ENCODE data around the gene RPL3.

Gene RPL3

DNA sequence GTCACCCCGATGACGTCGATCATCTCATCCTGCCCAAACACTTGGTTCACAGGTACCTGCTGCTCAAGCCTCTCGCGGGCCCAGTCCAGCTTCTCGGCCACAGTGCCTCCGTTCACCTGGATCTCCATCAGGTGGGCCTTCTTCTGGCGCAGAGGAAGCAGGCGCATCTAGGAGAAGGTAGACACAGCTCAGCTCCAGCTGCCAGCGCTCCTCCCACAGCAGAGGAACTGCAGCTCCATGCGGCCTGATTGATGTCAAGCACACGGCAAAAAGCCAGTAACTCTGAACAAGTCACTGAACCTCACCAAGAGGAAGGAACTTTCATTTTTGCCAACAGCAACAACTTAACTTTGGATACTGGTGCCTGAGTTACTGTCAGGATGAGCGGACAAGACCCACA, 4.0 kb downstream of the RPL3 start:
- H3K4me1 Mint-ChIP-seq (ENCODE audit: low read depth), result peaks cover 51% of the 10 kb centered on the region
- peak overlapping the region; percentile 99 for H3K27ac Mint-ChIP-seq
- no peak for DNase-seq
- H3K27me3 Mint-ChIP-seq, result no peaks in the 10 kb centered on the region
- no peaks in the 10 kb centered on the region for H3K9me3 Mint-ChIP-seq
- peaks cover 93% of the 10 kb centered on the region for H3K36me3 Mint-ChIP-seq (ENCODE audit: low read depth)
- peak overlapping the region; percentile 99 for H3K4me3 Mint-ChIP-seq

- peak; percentile 41 for DNase-seq
- Mint-ChIP-seq H3K4me1 (ENCODE audit: low read depth) (peaks cover 59% of the 10 kb centered on the region), H3K36me3 (ENCODE audit: low read depth) (peaks cover 85% of the 10 kb centered on the region), H3K4me3 (peak overlapping the region; percentile 99), H3K27me3 (no peaks in the 10 kb centered on the region), H3K9me3 (no peaks in the 10 kb centered on the region), H3K27ac (peak overlapping the region; percentile 99)
Measured at GRCh38 chr22:39314251-39314971, 5.0 kb downstream of the RPL3 start.

DNA sequence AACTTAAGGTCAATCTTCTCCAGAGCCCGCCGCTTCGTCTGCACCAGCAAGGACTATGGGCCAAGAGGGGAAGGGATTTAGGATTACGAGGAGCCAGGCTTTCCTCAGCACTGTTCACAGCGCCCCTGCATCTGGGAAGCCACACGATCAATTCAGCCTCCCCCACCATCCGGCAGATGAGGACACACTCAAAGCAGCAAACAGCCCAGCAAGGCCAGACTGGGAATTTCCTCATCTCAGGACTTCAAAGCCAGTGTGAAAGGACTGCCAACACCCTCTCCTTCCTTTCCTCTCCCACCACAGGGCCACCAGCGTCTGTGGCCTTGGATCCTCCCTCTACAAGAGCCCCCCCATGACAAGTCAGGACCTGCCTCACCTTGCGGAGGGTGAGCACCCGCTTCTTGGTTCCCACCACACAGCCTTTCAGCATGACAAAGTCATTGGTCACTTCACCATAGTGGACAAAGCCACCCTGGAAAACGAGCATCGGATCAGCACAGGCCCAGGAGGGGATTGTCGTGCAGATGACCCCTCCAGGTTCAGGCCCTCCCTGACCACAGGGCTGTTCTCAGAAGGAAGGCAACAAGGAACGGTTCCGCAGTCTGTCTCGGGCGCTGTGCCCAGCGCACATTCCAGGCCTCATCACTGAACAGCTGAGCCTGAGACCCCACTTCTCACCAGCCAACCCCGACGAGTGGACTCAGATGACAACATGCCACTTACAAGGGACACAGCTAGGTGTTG, 6.0 kb downstream of the RPL3 start:
- Mint-ChIP-seq H3K36me3 (ENCODE audit: low read depth) (peaks cover 79% of the 10 kb centered on the region), H3K27me3 (no peaks in the 10 kb centered on the region), H3K9me3 (no peaks in the 10 kb centered on the region), H3K27ac (peak overlapping the region; percentile 88), H3K4me1 (ENCODE audit: low read depth) (peaks cover 68% of the 10 kb centered on the region), H3K4me3 (peak overlapping the region; percentile 99)
- no peak for DNase-seq

DNA sequence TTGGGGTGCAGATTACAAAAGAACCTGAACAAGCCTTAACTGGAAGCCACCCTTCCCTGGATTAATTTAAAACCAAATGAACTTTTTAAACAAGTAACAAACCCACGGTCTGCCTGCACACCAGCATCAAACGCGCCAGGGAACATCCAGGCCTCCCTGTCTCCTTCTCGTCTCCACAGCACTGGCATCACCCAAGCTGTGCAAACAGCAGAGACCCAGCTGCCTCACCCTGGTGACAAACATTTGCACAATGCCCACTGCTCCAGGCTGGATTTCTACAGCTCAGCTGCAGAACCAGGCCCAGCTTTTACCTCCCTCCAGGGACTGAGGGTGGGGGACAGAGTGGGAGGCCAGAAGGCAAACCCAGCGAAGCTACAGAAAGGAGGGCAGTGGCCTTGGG, 7.0 kb downstream of the RPL3 start:
- Mint-ChIP-seq H3K36me3 (ENCODE audit: low read depth) (peaks cover 69% of the 10 kb centered on the region), H3K4me3 (peak overlapping the region; percentile 99), H3K9me3 (no peaks in the 10 kb centered on the region), H3K27ac (peak overlapping the region; percentile 88), H3K27me3 (no peaks in the 10 kb centered on the region), H3K4me1 (ENCODE audit: low read depth) (peaks cover 68% of the 10 kb centered on the region)
- peak; percentile 52 for DNase-seq

- DNase-seq, result peak; percentile 72
- Mint-ChIP-seq H3K27me3 (no peaks in the 10 kb centered on the region), H3K4me3 (peak overlapping the region; percentile 99), H3K36me3 (ENCODE audit: low read depth) (peaks cover 63% of the 10 kb centered on the region), H3K4me1 (ENCODE audit: low read depth) (peaks cover 62% of the 10 kb centered on the region), H3K27ac (peak overlapping the region; percentile 88), H3K9me3 (no peaks in the 10 kb centered on the region)
Measured at GRCh38 chr22:39311592-39312400, 7.6 kb downstream of the RPL3 start.

DNA sequence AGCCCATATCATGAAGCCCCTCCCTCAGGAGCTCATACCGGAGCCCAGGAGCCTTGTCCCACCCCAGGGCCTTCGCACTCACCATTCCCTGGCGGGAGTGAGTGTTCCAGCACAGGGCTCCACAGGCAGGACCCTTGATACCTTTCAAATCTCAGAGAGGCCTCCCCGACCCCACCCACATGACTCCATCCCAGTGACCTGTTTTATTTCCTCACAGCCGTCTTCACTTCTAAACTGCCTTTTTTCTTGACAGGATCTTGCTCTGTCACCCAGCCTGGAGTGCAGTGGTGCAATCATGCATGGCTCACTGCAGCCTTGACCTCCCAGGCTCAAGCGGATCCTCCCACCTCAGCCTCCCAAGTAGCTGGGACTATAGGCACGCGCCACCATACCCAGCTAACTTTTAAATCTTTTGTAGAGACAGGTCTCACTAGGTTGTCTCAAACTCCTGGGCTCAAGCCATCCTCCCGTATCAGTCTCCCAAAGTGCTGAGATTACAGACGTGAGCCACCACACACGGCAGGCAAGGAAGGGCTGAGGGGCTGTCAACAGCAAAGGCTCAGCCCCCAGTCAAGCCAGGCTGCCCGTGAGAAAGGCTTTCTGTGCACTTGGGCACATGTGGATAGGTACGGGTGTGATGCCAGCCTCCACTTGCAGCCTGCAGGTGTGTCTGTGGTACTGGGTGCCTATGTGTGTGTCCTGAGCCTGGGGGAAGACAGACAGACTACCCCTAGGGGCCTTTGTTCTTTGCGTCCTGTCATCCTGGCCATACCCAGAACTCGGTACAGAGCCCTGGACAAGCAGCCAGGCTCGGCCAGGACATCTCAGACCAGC, 9.3 kb downstream of the RPL3 start:
- Mint-ChIP-seq H3K4me1 (ENCODE audit: low read depth) (peaks cover 46% of the 10 kb centered on the region), H3K4me3 (peak overlapping the region; percentile 51), H3K9me3 (no peaks in the 10 kb centered on the region), H3K27ac (peak overlapping the region; percentile 88), H3K36me3 (ENCODE audit: low read depth) (peaks cover 46% of the 10 kb centered on the region), H3K27me3 (no peaks in the 10 kb centered on the region)
- no peak for DNase-seq

DNA sequence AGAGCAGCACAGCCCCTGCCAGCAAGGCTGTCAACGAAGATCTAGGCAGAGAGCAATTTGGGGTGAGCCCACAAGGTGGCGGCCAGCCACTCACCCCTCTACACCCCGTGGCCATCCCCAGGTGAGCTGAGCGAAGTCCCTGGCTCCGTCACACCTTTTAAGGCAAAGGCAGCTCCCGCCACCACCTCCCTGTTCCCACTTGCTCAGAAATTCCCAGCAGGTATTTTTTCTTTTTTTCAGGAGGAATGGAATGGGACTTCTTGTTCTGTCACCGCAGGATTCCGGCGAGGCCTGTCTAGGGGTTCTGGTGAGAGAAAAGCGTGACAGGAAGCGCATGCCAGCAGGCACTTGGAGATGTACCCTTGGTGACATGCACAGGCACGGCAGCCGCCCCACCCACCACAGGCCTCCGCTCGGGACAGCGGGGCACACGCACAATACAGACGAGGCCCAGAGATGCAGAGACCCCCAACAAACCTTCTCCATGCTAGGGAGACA, 10.0 kb downstream of the RPL3 start:
- no peaks in the 10 kb centered on the region for H3K27me3 Mint-ChIP-seq
- H3K36me3 Mint-ChIP-seq (ENCODE audit: low read depth), result peaks cover 39% of the 10 kb centered on the region
- H3K9me3 Mint-ChIP-seq, result no peaks in the 10 kb centered on the region
- H3K27ac Mint-ChIP-seq, result peak overlapping the region; percentile 88
- no peak for DNase-seq
- H3K4me3 Mint-ChIP-seq, result peak overlapping the region; percentile 51
- peaks cover 39% of the 10 kb centered on the region for H3K4me1 Mint-ChIP-seq (ENCODE audit: low read depth)

DNA sequence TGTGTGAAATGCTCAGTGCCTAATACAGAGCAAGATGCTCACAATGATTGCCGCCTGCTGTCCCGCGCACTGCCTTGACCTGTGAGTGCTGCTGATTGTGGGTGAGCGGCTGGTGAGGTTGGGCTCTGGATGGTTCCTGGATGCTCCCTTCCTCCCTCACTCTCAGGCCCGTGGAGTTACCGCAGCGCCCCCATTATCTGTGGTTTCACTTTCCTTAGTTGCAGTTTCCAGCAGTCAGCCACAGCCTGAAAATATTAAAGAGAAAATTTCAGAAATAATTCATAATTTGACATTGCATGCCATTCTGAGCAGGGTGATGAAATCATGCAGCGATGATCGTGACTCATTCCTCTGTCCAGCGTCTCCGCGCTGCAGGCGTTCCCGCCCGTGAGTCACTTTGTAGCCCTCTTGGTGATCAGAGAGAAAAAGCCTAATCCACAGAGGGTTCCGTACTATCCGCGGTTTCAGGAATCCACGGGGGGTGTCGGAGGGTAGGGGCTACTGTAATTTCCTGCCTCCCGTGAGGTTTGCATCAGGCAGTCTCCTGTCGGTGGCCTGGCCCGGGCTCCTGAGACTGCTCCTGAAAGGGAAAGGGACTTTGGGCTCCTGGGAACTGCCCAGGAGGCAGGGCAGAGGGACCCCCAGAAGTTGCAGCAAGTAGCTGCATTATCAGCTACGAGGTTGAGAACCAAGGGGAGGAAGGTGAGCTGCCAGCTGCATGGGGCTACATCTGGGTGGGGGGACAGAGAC, 10.6 kb downstream of the RPL3 start:
- no peak for DNase-seq
- peak overlapping the region; percentile 26 for H3K4me3 Mint-ChIP-seq
- peaks cover 33% of the 10 kb centered on the region for H3K36me3 Mint-ChIP-seq (ENCODE audit: low read depth)
- peaks cover 34% of the 10 kb centered on the region for H3K4me1 Mint-ChIP-seq (ENCODE audit: low read depth)
- no peaks in the 10 kb centered on the region for H3K27me3 Mint-ChIP-seq
- H3K9me3 Mint-ChIP-seq, result no peaks in the 10 kb centered on the region
- H3K27ac Mint-ChIP-seq, result peak overlapping the region; percentile 88

DNA sequence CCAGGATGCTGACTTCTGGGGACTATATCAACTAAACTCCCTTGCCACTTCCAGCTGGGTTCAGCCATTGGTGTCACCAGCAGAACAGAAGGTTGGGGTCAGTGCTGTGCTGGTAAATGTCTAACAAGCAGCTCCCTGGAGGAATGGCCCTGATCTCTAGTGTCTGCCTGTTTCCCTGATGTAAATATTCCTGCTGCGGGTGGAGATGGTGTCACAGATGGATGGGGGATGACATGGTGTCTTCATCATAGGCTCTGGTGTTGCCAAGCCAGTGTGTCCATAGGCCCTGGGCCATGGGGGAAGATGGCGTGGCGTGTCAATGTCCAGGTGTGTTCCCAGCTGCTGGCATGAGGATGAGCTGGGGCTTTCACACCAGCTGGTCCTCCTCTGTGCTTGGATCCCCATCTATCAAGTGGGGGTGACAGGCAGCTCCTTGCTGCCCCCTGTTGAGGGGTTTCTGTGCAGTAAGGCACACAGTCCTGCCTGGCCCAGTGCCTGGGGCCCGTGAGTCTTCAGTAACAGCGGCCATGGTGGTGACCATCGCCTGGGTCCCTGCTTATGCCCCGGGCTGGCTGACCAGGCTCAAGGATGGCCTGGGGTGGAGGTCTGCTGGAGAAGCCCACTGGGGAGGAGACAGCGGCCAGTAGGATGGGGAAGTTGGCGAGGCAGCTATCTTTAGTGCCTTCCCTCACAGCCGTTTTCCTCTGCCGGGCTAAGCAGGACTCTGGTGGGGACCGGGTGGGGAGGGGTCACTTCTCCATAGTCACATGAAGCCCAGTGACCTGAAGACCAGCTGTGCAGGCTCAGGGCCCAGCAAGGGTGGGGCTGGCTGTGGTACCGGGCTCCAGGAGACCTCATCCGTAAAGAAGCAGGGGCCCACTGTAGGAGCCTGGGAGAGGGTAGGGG, 12.7 kb downstream of the RPL3 start:
- DNase-seq, result peak; percentile 68
- H3K9me3 Mint-ChIP-seq, result no peaks in the 10 kb centered on the region
- peak overlapping the region; percentile 12 for H3K4me3 Mint-ChIP-seq
- H3K27ac Mint-ChIP-seq, result peak overlapping the region; percentile 88
- no peaks in the 10 kb centered on the region for H3K27me3 Mint-ChIP-seq
- H3K4me1 Mint-ChIP-seq (ENCODE audit: low read depth), result peaks cover 21% of the 10 kb centered on the region
- H3K36me3 Mint-ChIP-seq (ENCODE audit: low read depth), result peaks cover 12% of the 10 kb centered on the region

- no peaks in the 10 kb centered on the region for H3K9me3 Mint-ChIP-seq
- H3K27ac Mint-ChIP-seq, result peak overlapping the region; percentile 47
- peaks cover 3% of the 10 kb centered on the region for H3K36me3 Mint-ChIP-seq (ENCODE audit: low read depth)
- H3K4me3 Mint-ChIP-seq, result no peak overlapping the region
- H3K4me1 Mint-ChIP-seq (ENCODE audit: low read depth), result peaks cover 12% of the 10 kb centered on the region
- peaks cover 22% of the 10 kb centered on the region for H3K27me3 Mint-ChIP-seq
- DNase-seq, result no peak
Measured at GRCh38 chr22:39303892-39304671, 15.3 kb downstream of the RPL3 start.

DNA sequence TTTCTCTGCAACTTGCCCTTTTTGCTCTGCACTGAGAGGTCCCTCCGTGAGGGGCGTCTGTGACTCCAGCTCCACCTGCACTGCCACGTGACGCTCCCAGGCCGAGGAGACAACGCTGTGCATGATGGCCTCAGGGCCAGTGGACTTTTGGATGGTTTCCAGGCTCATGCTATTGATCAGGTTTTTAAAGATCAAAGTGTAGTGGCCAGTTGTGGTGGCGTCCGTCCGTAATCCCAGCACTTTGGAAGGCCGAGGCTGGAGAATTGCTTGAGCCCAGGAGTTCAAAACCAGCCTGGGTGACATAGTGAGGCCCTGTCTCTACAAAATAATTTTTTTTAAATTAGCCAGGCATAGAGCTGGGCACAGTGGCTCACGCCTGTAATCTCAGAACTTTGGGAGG, 16.1 kb downstream of the RPL3 start:
- peaks cover 6% of the 10 kb centered on the region for H3K4me1 Mint-ChIP-seq (ENCODE audit: low read depth)
- H3K9me3 Mint-ChIP-seq, result no peaks in the 10 kb centered on the region
- H3K27me3 Mint-ChIP-seq, result peaks cover 23% of the 10 kb centered on the region

GRCh38 chr22:39302431-39302960, 16.9 kb downstream of the RPL3 start:
- Mint-ChIP-seq H3K4me1 (ENCODE audit: low read depth) (peaks cover 8% of the 10 kb centered on the region), H3K4me3 (no peak overlapping the region), H3K27me3 (peaks cover 29% of the 10 kb centered on the region), H3K27ac (no peak overlapping the region), H3K36me3 (ENCODE audit: low read depth) (no peaks in the 10 kb centered on the region), H3K9me3 (no peaks in the 10 kb centered on the region)
- DNase-seq, result no peak

More for the DNA sequence above, 16.1 kb downstream of the RPL3 start:
- Mint-ChIP-seq H3K4me3 (no peak overlapping the region), H3K27ac (no peak overlapping the region), H3K36me3 (ENCODE audit: low read depth) (no peaks in the 10 kb centered on the region)
- no peak for DNase-seq
